GM18858 (cell line): Measurements from ENCODE around the gene SUMO2.
"Not testable (repeated sequence)": the region's sequence is repeated elsewhere in the genome, so short reads cannot be mapped to it uniquely, and the experiment has no call there.

Experiments
- ATAC-seq: cut with Tn5 transposase; IDR thresholded peaks from one replicate; pipeline ENCODE4 v1.9.1; 2021; ENCODE audit not compliant: unreplicated experiment

The SUMO2 gene

GRCh38 chr17:75146592-75146991, 36.2 kb downstream of the SUMO2 start:
- no peak for ATAC-seq

GRCh38 chr17:75144816-75145512, 37.8 kb downstream of the SUMO2 start:
- ATAC-seq, result no peak

GRCh38 chr17:75142236-75142971, 40.4 kb downstream of the SUMO2 start:
- no peak for ATAC-seq

- no peak for ATAC-seq
Observed at GRCh38 chr17:75138519-75138918, 44.2 kb downstream of the SUMO2 start.

GRCh38 chr17:75137762-75138161, 45.0 kb downstream of the SUMO2 start:
- ATAC-seq, result not testable (repeated sequence)

- no peak for ATAC-seq
Observed at GRCh38 chr17:75135946-75136345, 46.8 kb downstream of the SUMO2 start.

DNA sequence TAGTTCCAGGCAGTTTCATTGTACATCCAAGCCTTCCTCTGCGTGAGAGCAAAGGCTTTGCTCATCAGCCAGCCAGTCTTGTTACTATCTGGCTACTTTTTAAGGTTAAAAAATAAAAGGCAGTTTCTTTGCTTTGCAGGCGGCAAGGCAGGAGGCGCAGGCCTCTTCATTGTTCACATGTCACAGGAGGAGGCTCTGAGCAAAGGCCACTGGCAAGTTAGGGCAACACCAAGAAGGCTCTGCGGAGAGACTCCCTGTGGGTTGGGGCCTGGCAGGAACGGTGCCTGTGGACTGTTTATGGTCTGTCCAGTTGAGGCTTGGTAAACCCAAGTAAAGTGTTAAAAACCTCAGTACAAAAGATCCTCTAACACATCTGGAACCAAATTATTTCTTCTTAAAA, 47.3 kb downstream of the SUMO2 start:
- no peak for ATAC-seq

DNA sequence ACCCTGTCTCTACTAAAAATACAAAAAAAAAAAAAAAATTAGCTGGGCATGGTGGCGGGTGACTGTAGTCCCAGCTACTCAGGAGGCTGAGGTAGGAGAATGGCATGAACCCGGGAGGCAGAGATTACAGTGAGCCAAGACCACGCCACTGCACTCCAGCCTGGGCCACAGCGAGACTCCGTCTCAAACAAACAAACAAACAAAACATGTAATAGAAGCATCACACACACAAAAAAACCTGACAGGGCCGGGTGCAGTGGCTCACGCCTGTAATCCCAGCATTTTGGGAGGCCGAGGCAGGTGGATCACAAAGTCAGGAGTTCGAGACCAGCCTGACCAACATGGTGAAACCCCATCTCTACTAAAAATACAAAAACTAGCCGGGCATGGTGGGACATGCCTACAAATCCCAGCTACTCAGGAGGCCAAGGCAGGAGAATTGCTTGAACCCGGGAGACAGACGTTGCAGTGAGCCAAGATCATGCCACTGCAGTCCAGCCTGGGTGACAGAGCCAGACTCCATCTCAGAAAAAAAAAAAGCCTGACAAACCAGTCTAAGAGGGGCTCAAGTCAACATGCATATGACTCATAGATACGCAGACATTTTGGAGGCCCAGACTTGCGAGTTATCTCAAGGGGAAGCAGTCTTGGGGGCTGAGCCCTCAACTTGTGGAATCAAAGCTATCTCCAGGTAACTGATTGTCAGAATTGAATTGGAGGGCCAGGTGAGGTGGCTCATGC, 49.0 kb downstream of the SUMO2 start:
- not testable (repeated sequence) for ATAC-seq

DNA sequence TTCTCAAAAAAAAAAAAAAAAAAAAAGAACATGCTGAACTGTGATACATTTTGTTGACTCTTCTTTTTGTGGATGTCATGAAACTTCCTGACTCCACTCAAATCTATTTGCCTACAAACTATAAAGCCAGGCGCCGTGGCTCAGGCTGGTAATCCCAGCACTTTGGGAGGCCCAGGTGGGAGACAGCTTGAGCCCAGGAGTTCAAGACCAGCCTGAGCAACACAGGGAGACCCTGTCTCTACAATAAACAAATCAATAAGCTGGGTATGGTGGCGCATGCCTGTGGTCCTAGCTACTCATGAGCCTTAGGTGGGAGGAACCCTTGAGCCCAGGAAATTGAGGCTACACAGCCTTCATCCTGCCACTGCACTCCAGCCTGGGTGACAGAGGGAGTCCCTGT, 49.8 kb downstream of the SUMO2 start:
- no peak for ATAC-seq

DNA sequence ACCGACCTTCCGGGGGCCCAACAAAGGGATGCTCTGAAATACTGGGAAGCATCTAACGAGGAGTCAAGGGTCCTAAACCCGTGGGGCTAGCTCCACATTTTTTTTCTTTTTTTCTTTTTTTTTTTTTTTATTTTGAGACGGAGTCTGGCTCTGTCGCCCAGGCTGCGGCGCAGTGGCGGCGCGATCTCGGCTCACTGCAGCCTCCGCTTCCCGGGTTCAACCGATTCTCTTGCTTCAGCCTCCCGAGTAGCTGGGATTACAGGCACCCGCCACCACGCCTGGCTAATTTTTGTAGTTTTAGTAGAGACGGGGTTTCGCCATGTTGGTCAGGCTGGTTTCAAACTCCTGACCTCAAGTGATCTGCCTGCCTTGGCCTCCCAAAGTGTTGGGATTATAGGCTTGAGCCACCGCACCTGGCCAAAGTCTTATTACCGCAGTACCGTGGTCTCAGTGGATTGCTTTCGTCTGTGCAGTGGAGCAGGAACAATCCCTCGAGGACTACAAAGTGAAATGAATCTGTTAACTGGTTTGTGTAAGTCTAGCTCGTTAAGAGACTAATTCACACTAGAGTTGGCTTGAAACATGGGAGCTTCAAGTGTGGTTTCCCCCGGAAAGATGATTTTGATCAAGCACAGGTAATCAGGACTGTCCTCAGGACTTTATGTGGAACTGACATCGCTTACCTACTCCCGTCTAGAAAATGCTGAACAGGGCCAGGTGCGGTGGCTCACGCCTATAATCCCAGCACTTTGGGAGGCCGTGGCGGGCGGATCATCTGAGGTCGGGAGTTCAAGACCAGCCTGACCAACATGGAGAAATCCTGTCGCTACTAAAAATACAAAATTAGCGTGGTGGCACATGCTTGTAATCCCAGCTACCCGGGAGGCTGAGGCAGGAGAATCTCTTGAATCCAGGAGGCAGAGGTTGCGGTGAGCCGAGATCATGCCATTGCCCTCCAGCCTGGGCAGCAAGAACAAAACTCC, 50.5 kb downstream of the SUMO2 start:
- not testable (repeated sequence) for ATAC-seq

- peak; percentile 69 for ATAC-seq
Observed at GRCh38 chr17:75131278-75132017, 51.3 kb downstream of the SUMO2 start, which contains the start of gene NT5C. Gene NT5C, minus strand, starts transcription at chr17:75131742. Its CDS starts 35 bp downstream, at chr17:75131707.

DNA sequence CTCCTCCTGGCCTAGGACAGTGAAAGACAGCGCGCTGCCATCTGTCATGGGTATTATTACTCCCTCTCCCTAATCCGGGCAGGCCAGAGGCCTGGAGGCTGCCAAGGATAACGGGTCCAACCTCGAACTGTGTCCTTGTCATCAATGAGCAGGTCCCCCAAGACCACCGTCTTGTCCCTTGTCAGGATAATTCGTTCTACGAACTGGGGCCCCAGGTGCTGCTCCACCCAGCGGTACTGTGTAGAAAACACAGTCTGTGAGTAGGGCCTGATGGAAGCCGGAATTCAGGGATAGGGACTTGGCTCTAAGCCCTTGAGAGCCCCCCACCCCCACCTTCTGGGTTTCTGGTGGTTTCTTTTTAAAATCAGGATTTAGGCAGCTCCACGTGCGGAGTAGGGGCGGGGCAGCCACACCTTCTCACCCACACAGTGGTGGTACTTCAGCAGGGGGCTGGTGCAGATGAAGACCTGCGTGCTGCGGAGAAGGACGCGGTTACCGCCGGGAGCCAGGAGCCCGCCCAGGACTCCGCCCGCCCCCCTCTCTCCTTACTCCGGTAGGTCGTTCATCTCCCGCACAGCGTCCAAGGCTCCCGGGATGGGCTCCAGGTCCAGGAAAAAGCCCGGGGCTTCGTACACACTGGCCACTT, 52.0 kb downstream of the SUMO2 start:
- ATAC-seq, result no peak

- no peak for ATAC-seq
Observed at GRCh38 chr17:75130059-75130631, 52.6 kb downstream of the SUMO2 start.

- no peak for ATAC-seq
Observed at GRCh38 chr17:75129576-75129975, 53.2 kb downstream of the SUMO2 start.

DNA sequence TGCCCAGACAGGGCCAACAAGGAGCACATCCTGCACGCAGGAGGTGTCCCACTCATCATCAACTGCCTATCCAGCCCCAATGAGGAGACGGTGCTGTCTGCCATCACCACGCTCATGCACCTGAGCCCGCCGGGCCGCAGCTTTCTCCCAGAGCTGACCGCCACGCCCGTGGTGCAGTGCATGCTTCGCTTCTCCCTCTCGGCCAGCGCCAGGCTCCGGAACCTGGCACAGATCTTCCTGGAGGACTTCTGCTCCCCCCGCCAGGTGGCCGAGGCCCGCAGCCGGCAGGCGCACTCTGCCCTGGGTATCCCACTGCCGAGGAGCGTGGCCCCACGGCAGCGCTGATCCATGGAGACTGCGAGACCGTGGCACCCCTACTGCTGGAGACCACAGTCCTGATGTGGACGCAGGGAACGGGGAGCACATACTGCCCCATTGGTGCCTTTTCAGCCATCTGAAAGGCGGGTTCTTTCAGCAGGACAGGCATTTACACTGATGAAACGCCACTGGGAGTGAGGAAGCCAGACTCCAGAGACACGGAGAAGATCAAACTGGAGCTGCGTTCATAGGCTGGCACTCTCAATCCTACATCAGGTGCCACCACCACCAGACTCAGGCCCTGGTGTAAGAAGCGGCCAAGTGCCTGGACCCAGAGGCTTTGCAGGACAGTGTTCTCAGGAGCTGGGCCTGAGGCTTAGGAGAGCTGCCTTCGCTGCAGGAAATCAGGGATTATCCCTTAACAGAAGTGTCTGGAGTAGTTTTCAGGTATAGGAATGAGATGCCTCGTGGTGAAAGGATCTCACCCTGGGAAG, 53.9 kb downstream of the SUMO2 start:
- no peak for ATAC-seq

- ATAC-seq, result not testable (repeated sequence)
Observed at GRCh38 chr17:75127936-75128335, 54.8 kb downstream of the SUMO2 start.

DNA sequence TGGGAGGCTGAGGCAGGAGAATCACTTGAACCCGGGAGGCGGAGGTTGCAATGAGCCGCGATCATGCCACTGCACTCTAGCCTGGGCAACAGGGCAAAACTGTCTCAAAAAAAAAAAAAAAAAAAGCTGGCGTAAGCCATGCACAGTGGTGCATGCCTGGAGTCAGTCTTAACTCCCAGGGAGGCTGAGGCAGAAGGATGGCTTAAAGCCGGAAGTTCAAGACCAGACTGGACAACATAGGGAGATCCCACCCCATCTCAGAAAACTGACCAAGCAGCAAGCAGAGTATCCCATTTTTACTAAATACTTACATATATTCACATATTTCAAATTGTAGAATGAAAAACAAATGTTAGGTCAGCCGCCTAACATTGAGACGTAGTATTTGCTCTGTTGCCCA, 55.8 kb downstream of the SUMO2 start:
- ATAC-seq, result no peak

- no peak for ATAC-seq
Observed at GRCh38 chr17:75125984-75126383, 56.8 kb downstream of the SUMO2 start.
